Neural progenitor cell (in vitro differentiated cells): ENCODE measurements around the gene MMD. TPM values are rescaled to one million over a fixed set of nuclear protein-coding genes. Genes with fewer than 3 reads are reported as not detected.

Experiments used
- DNase-seq: peaks from one replicate; pipeline ENCODE4 v3.0.0-alpha.2; 2016; ENCODE audit warnings: low spot score
- H2AFZ ChIP-seq: fragments of 200-600 bp; sonication (generic); replicated peaks from 2 replicates; pipeline ENCODE4 v1.6.1; 2016; ENCODE audit warnings: antibody characterized with exemption
- H3F3A ChIP-seq: fragments of 200-600 bp; sonication (generic); 2 replicates; pipeline ENCODE4 v1.6.1; 2016; ENCODE audit warnings: antibody characterized with exemption, low read depth
- H3K27ac ChIP-seq: fragments of 200-600 bp; sonication (generic); 2 replicates; pipeline ENCODE4 v1.5.1; 2016; ENCODE audit warnings: mild to moderate bottlenecking
- H3K27me3 ChIP-seq: fragments of 200-600 bp; sonication (generic); 2 replicates; pipeline ENCODE4 v1.6.1; 2016; ENCODE audit warnings: mild to moderate bottlenecking, moderate library complexity
- H3K36me3 ChIP-seq: fragments of 200-600 bp; sonication (generic); 2 replicates; pipeline ENCODE4 v1.5.1; 2016
- H3K4me1 ChIP-seq: fragments of 200-600 bp; sonication (generic); 2 replicates; pipeline ENCODE4 v1.6.1; 2016; ENCODE audit warnings: mixed run types
- H3K4me2 ChIP-seq: fragments of 200-600 bp; sonication (generic); 2 replicates; pipeline ENCODE4 v1.6.1; 2016
- H3K4me3 ChIP-seq: fragments of 200-600 bp; sonication (generic); 2 replicates; pipeline ENCODE4 v1.5.1; 2016
- H3K79me2 ChIP-seq: fragments of 200-600 bp; sonication (generic); 2 replicates; pipeline ENCODE4 v1.6.1; 2016; ENCODE audit warnings: low read depth
- H3K9ac ChIP-seq: fragments of 200-600 bp; sonication (generic); 2 replicates; pipeline ENCODE4 v1.6.1; 2016
- H3K9me3 ChIP-seq: fragments of 200-600 bp; sonication (generic); 2 replicates; pipeline ENCODE4 v1.5.1; 2016; ENCODE audit warnings: low read depth
- H4K20me1 ChIP-seq: fragments of 200-600 bp; sonication (generic); 2 replicates; pipeline ENCODE4 v1.6.1; 2016; ENCODE audit warnings: low read depth
- H3K27ac Mint-ChIP-seq: 3 replicates; pipeline ENCODE4 v1.8.0; 2021; ENCODE audit warnings: mixed read lengths
- H3K27me3 Mint-ChIP-seq: 2 replicates; pipeline ENCODE4 v1.8.0; 2022; ENCODE audit warnings: low read depth, mild to moderate bottlenecking, inconsistent platforms, moderate library complexity, mixed read lengths; ENCODE audit not compliant: insufficient read depth
- H3K36me3 Mint-ChIP-seq: 3 replicates; pipeline ENCODE4 v1.8.0; 2021; ENCODE audit warnings: mixed read lengths
- H3K4me1 Mint-ChIP-seq: 3 replicates; pipeline ENCODE4 v1.8.0; 2021; ENCODE audit warnings: mixed read lengths
- H3K4me3 Mint-ChIP-seq: 3 replicates; pipeline ENCODE4 v1.8.0; 2021; ENCODE audit warnings: mild to moderate bottlenecking, moderate library complexity, mixed read lengths
- H3K9me3 Mint-ChIP-seq: 3 replicates; pipeline ENCODE4 v1.8.0; 2020; ENCODE audit warnings: mixed read lengths
- EZH2 ChIP-seq: fragments of 200-600 bp; sonication (generic); IDR thresholded peaks from 2 replicates; pipeline ENCODE4 v1.6.1; 2017; ENCODE audit warnings: antibody characterized with exemption, mild to moderate bottlenecking, moderate library complexity
- EZH2phosphoT487 ChIP-seq: fragments of 200-600 bp; sonication (generic); IDR thresholded peaks from 2 replicates; pipeline ENCODE4 v1.6.1; 2017; ENCODE audit warnings: antibody characterized with exemption
- total RNA-seq: library from RNA; depleted of rRNA; stranded (reverse); fragments of >200 nt; gene quantifications from 2 replicates; pipeline ENCODE4 v1.2.3, GENCODE V29; 2015; ENCODE audit warnings: low replicate concordance
- TF ChIP-seq, protein P1 (sequence below): fragments of 200-600 bp; sonication (generic); IDR thresholded peaks from 2 replicates; pipeline ENCODE4 v1.5.1; 2017; ENCODE audit warnings: antibody characterized with exemption, mild to moderate bottlenecking

Gene MMD
- total RNA-seq, 1 donor from 2014 or later = 122 TPM

DNA sequence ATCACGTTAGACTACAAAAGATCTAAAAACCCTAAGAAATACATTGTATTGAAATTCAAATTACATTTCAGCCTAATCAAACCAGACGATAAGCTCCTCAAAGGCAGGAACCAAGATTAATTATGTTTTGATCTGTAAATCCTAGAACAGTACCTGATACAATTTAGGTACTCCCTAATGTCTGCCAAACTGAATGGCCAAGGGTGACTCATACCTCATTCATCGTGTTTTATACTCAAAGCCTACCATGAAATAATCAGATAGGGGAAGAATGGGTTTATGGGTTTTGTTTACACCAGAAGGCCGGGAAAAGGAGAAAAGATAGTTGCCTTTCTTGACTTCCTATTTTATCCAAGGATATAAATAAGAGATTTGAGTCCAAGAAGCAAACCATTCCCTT, 19.3 kb downstream of the MMD start:
- no peaks in the 10 kb centered on the region for H3K9me3 ChIP-seq
- no peaks in the 10 kb centered on the region for H3K27me3 ChIP-seq
- no peak for DNase-seq
- no peaks in the 10 kb centered on the region for H3K79me2 ChIP-seq
- H3K4me1 ChIP-seq = no peaks in the 10 kb centered on the region
- no peak overlapping the region for H3K4me3 ChIP-seq
- H3K4me1 Mint-ChIP-seq = no peaks in the 10 kb centered on the region
- no peak overlapping the region for H2AFZ ChIP-seq
- H3F3A ChIP-seq = no peaks in the 10 kb centered on the region
- no peaks in the 10 kb centered on the region for H4K20me1 ChIP-seq
- H3K27me3 Mint-ChIP-seq = no peaks in the 10 kb centered on the region
- no peak overlapping the region for H3K27ac Mint-ChIP-seq
- H3K36me3 Mint-ChIP-seq = peaks cover 31% of the 10 kb centered on the region
- peaks cover 8% of the 10 kb centered on the region for H3K36me3 ChIP-seq
- no peak overlapping the region for H3K9ac ChIP-seq
- H3K9me3 Mint-ChIP-seq = no peaks in the 10 kb centered on the region
- no peak overlapping the region for H3K4me3 Mint-ChIP-seq
- no peak overlapping the region for H3K4me2 ChIP-seq
- TF ChIP-seq, protein P1, sequence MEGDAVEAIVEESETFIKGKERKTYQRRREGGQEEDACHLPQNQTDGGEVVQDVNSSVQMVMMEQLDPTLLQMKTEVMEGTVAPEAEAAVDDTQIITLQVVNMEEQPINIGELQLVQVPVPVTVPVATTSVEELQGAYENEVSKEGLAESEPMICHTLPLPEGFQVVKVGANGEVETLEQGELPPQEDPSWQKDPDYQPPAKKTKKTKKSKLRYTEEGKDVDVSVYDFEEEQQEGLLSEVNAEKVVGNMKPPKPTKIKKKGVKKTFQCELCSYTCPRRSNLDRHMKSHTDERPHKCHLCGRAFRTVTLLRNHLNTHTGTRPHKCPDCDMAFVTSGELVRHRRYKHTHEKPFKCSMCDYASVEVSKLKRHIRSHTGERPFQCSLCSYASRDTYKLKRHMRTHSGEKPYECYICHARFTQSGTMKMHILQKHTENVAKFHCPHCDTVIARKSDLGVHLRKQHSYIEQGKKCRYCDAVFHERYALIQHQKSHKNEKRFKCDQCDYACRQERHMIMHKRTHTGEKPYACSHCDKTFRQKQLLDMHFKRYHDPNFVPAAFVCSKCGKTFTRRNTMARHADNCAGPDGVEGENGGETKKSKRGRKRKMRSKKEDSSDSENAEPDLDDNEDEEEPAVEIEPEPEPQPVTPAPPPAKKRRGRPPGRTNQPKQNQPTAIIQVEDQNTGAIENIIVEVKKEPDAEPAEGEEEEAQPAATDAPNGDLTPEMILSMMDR = no peak
- TF ChIP-seq EZH2 (no peak), EZH2phosphoT487 (no peak)
- no peak overlapping the region for H3K27ac ChIP-seq

DNA sequence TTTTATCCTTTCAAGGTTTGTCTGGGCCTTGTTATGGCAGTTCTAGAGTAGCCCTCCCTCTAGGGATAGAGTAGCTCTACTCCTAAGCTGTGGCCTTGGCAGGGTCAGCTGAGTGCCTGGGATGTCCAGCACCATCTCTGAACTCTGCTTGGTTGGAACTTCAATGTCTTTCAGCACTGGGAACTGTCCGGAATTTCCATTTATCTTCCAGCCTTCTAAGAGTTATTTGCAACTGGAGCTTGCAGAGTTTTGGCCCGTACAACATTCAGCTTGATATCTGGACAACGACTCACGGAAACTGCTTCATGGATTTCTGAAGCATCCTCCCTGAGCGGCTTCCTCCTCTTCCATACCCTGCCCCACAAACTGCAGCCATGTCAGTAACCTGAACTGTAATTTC, 22.9 kb downstream of the MMD start:
- no peaks in the 10 kb centered on the region for H3K4me1 ChIP-seq
- Mint-ChIP-seq H3K4me3 (no peak overlapping the region), H3K27ac (no peak overlapping the region), H3K36me3 (peaks cover 43% of the 10 kb centered on the region), H3K4me1 (no peaks in the 10 kb centered on the region), H3K27me3 (peaks cover 2% of the 10 kb centered on the region), H3K9me3 (no peaks in the 10 kb centered on the region)
- no peak overlapping the region for H3K4me2 ChIP-seq
- no peak overlapping the region for H3K4me3 ChIP-seq
- H3F3A ChIP-seq = no peaks in the 10 kb centered on the region
- TF ChIP-seq EZH2 (no peak), EZH2phosphoT487 (no peak)
- TF ChIP-seq, protein P1 = no peak
- no peaks in the 10 kb centered on the region for H3K9me3 ChIP-seq
- H4K20me1 ChIP-seq = peaks cover 5% of the 10 kb centered on the region
- H3K27me3 ChIP-seq = no peaks in the 10 kb centered on the region
- peaks cover 8% of the 10 kb centered on the region for H3K36me3 ChIP-seq
- no peak overlapping the region for H3K27ac ChIP-seq
- H3K79me2 ChIP-seq = no peaks in the 10 kb centered on the region
- no peak for DNase-seq
- no peak overlapping the region for H2AFZ ChIP-seq
- no peak overlapping the region for H3K9ac ChIP-seq

DNA sequence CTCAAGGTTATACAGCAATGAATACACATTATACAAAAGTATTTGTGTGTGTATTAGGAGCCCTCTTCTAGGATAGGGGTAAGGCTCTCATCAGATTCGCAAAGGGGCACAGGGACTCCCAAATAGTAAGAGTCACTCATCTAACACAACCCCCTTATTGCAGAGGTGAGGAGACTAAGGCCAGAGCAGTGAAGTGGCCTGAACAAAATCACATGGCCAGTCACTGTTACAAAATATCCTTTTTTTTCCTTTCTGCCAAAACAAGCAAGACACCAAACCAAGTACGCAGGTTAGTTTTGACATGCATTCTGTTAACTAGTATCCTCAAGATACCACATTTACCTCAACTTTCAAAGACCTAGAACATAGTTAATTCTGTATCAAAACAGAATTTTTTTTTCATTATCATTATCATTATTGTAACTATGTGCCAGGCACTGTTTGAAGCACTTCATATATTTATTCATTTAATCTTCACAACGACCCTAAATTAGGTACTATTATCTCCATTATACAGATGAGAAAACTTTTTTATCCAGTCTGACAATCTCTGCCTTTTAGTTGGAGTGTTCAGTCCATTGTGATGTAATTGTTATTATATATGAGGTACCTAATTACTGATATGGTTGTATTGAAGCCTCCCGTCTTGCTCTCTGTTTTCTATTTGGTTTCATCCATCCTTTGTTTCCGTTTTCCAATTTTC, 25.7 kb downstream of the MMD start:
- Histone ChIP-seq H3K27ac (no peak overlapping the region), H3F3A (no peaks in the 10 kb centered on the region), H3K4me2 (no peak overlapping the region), H3K27me3 (no peaks in the 10 kb centered on the region), H3K4me3 (no peak overlapping the region), H2AFZ (no peak overlapping the region), H4K20me1 (peaks cover 5% of the 10 kb centered on the region), H3K79me2 (no peaks in the 10 kb centered on the region), H3K4me1 (no peaks in the 10 kb centered on the region), H3K36me3 (peaks cover 8% of the 10 kb centered on the region), H3K9ac (no peak overlapping the region), H3K9me3 (no peaks in the 10 kb centered on the region)
- Mint-ChIP-seq H3K27ac (no peak overlapping the region), H3K27me3 (peaks cover 6% of the 10 kb centered on the region), H3K4me3 (no peak overlapping the region), H3K9me3 (no peaks in the 10 kb centered on the region), H3K4me1 (peaks cover 6% of the 10 kb centered on the region), H3K36me3 (peaks cover 50% of the 10 kb centered on the region)
- DNase-seq = no peak
- TF ChIP-seq, protein P1 = no peak
- TF ChIP-seq EZH2phosphoT487 = no peak
- TF ChIP-seq EZH2 = no peak
